T-helper 2 cell (primary cell): ENCODE results near the gene LRRC36.

Source experiments
- DNase-seq, 5 experiments: peaks; one replicate each; pipeline versions ENCODE4 v3.0.0 to v3.0.0-alpha.2; 2012 to 2022

LRRC36 gene

GRCh38 chr16:67294171-67294757 lies 32.4 kb upstream of the LRRC36 start:
- DNase-seq: no peak

GRCh38 chr16:67294938-67295361 lies 31.7 kb upstream of the LRRC36 start:
- no peak for DNase-seq

- no peak for DNase-seq
Observed at GRCh38 chr16:67296420-67296819, 30.2 kb upstream of the LRRC36 start.

- no peak for DNase-seq
Observed at GRCh38 chr16:67298277-67298676, 28.3 kb upstream of the LRRC36 start.

GRCh38 chr16:67299269-67299668 lies 27.3 kb upstream of the LRRC36 start:
- no peak for DNase-seq

GRCh38 chr16:67301080-67301782 lies 25.4 kb upstream of the LRRC36 start:
- DNase-seq: no peak

GRCh38 chr16:67302076-67302475 lies 24.5 kb upstream of the LRRC36 start:
- DNase-seq: no peak

GRCh38 chr16:67302970-67303369 lies 23.6 kb upstream of the LRRC36 start:
- DNase-seq: no peak

GRCh38 chr16:67304020-67304419 lies 22.6 kb upstream of the LRRC36 start:
- DNase-seq: no peak

GRCh38 chr16:67305216-67306071 lies 21.2 kb upstream of the LRRC36 start:
- DNase-seq: no peak

- no peak for DNase-seq
Observed at GRCh38 chr16:67310561-67310960, 16.1 kb upstream of the LRRC36 start.

GRCh38 chr16:67311607-67312488 lies 14.8 kb upstream of the LRRC36 start:
- DNase-seq: peak in 2 of 5 experiments; percentile 82 to 99

- DNase-seq: peak in 1 of 5 experiments; percentile 26
Observed at GRCh38 chr16:67312719-67313118, 13.9 kb upstream of the LRRC36 start.

- no peak for DNase-seq
Observed at GRCh38 chr16:67317853-67318252, 8.8 kb upstream of the LRRC36 start.

GRCh38 chr16:67326115-67326471 lies 522 bp upstream of the LRRC36 start:
- DNase-seq: no peak

- no peak for DNase-seq
Observed at GRCh38 chr16:67327743-67328142, 1.1 kb downstream of the LRRC36 start.

- DNase-seq: no peak
Observed at GRCh38 chr16:67329901-67330300, 3.3 kb downstream of the LRRC36 start.

- no peak for DNase-seq
Observed at GRCh38 chr16:67333315-67333714, 6.7 kb downstream of the LRRC36 start.

- no peak for DNase-seq
Observed at GRCh38 chr16:67336116-67336515, 9.5 kb downstream of the LRRC36 start.

GRCh38 chr16:67336648-67337047 lies 10.0 kb downstream of the LRRC36 start:
- DNase-seq: no peak

GRCh38 chr16:67339453-67339852 lies 12.8 kb downstream of the LRRC36 start:
- DNase-seq: no peak

GRCh38 chr16:67341250-67341649 lies 14.6 kb downstream of the LRRC36 start:
- DNase-seq: no peak

GRCh38 chr16:67342616-67343015 lies 16.0 kb downstream of the LRRC36 start:
- DNase-seq: no peak
